GM12865 (cell line): ENCODE measurements around the gene NAPB.
"Not testable (repeated sequence)": the region's sequence is repeated elsewhere in the genome, so short reads cannot be mapped to it uniquely, and the experiment has no call there.

Experiments used
- DNase-seq: peaks from one replicate; pipeline ENCODE4 v3.0.0; 2010; ENCODE audit warnings: low read depth
- H3K4me3 ChIP-seq: 2 replicates; pipeline ENCODE4 v1.5.1; 2011; ENCODE audit warnings: mild to moderate bottlenecking, low read depth, low read length, control low read depth
- TF ChIP-seq, protein P1 (sequence below): IDR thresholded peaks from 2 replicates; pipeline ENCODE4 v1.5.1; 2011; ENCODE audit warnings: low read length, control low read depth, low read depth, inconsistent platforms; ENCODE audit not compliant: insufficient read depth; ENCODE audit errors: missing control alignments

The NAPB gene

GRCh38 chr20:23358563-23358906 is 62.8 kb downstream of the NAPB start:
- TF ChIP-seq, protein P1, sequence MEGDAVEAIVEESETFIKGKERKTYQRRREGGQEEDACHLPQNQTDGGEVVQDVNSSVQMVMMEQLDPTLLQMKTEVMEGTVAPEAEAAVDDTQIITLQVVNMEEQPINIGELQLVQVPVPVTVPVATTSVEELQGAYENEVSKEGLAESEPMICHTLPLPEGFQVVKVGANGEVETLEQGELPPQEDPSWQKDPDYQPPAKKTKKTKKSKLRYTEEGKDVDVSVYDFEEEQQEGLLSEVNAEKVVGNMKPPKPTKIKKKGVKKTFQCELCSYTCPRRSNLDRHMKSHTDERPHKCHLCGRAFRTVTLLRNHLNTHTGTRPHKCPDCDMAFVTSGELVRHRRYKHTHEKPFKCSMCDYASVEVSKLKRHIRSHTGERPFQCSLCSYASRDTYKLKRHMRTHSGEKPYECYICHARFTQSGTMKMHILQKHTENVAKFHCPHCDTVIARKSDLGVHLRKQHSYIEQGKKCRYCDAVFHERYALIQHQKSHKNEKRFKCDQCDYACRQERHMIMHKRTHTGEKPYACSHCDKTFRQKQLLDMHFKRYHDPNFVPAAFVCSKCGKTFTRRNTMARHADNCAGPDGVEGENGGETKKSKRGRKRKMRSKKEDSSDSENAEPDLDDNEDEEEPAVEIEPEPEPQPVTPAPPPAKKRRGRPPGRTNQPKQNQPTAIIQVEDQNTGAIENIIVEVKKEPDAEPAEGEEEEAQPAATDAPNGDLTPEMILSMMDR: no peak
- DNase-seq: no peak
- H3K4me3 ChIP-seq: peak overlapping the region; percentile 48

GRCh38 chr20:23357767-23358562 is 63.3 kb downstream of the NAPB start:
- peak overlapping the region; percentile 77 for H3K4me3 ChIP-seq
- DNase-seq: peak; percentile 100

DNA sequence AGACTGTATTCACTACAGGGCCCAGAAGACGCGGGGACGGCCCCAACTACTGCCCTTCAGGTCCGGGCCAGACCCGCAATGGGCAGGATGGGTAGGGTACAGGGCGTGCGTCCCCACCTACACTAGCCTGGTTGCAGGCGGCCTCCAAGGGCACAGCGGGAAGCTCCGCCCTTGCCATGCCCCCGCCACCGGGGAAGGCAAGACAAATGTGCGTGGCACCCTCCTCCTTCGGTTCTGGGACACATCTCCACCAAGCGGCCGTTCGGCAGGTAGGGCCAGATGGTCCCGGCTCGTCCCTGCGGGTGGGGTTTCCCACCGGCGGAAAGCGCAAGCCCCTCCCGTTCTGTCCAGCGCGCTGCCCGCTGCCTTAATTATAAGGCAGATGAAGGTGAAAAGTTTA is 65.1 kb downstream of the NAPB start:
- H3K4me3 ChIP-seq: no peak overlapping the region
- no peak for DNase-seq
- TF ChIP-seq, protein P1: no peak

More at GRCh38 chr20:23357767-23358562, 63.3 kb downstream of the NAPB start:
- TF ChIP-seq, protein P1: peak; percentile 2

DNA sequence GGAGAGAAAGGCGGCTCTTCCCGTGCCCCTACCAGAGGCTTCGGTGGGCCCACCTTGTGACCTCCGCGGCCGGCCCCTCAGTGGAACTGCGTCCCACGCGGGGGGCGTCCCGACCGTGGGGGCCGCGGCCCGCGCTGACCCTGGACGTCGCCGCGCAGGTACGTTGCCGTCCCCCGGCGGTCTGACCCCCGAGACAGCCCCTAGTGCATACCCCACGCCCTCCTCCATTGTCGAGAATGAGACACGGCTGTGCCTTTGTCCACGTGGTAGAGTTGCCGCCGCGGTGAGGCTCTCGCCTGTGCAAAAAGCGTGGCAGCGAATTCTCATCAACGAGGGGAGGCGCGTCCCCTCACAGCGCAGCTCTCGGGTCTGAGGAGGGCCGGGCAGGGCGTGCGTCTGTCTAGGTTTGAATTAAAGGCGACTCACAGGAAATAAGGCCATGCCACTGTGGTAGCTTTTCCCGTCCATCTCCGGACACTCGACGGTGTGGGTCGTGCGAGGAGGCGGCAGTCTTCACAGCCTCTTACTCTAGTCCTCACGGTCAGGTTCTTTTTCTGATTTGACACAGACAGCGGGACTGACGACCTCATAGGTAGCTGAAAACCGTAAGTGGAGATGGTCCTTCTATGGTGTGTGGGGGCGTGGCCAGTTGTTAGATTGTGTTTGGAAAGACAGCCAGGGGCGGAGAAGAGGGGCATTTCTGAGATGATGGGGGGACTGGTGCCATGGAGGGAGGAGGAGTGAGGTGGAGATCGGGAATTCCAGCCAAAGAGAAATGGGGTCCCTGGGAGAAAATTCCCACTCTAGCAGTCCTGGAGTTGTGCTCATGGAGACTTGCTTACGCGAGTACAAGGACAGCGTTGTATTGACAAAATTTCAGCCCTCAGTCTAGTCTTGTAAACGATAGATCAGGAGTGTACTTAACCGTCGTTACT is 70.1 kb downstream of the NAPB start:
- peak; percentile 75 for DNase-seq
- TF ChIP-seq, protein P1: no peak

DNA sequence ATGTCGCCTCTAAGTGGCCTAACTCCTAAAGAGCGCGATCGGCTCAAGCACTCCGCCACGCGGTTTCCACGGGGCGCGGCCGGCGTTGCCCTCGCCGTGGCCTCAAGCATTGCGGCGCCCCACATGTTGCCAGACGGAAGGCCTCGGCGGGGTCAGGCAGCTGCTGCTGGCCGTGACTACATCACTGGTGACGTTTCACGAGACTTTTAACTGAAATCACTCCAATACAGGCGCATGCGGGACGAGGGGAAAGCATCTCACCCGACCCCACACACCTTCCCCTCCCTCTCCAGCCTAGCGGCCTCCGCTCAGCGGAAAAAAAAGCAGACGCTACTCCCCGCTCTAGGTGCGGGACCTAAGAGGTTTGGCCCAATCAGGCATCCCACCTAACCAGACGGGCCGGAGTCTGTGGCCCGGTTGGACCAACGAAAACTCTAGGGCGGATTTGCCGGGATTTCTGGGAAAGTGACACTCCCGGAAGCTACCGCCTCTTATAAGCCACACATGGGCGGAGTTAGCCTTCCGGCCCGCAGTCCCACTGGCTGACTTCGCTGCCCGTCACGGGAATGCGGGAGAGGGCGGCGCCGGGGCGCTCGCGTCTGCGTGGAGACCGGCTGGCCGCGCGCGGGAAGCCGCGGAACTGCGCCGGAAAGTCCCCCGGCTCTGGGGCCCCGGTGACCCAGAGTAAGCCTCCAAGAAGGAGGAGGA is 70.9 kb downstream of the NAPB start, which contains the start of gene NXT1:
TSS of gene NXT1 (plus strand) at position 596 of the 708 bp plus-strand sequence. CDS start 3,251 bp downstream, outside the sequence.
- TF ChIP-seq, protein P1: no peak
- peak; percentile 98 for DNase-seq

More for the DNA sequence above, 70.1 kb downstream of the NAPB start:
- H3K4me3 ChIP-seq: peak overlapping the region; percentile 89

DNA sequence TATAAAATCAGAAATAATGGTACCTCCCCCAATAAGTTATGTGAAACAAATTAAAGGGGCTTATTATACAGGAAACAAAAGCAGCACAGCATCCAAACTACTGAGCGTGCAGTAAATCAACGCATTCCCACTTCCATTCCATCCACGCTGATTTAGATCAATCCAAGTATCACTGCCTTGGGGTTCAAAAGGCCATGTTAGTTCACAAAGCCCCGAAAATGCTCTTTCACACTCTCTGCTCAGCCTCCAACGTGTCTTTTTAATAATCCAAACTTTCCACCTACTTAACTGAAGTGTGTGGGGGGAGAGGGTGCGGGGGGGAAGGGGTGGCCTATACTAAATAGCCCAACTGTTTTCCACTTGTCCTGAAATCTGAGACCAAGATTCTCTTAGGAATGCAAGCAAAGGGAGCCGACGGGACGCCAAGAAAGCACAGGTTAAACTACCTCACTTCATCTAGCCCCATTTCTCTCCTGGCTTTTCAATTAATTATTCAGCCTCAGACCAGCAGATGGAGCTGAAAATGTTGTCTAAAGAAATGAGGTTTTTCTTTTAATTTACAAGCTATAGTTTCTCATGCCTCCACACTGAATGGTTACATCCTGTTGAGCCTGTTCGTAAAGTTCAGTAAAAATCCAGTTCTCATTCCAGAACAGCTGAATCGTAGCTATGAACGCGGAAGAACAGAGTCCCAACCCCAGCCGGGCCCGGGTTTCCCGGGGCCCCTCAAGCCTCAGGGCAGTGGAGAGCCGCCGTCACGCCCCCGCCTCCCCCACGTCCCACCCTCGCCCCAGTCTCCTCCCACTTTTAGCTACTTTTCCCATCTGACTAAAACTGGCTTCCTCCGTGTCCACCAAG is 71.7 kb downstream of the NAPB start:
- TF ChIP-seq, protein P1: peak; percentile 34
- DNase-seq: peak; percentile 87
- peak overlapping the region; percentile 89 for H3K4me3 ChIP-seq

More for the DNA sequence above, 70.9 kb downstream of the NAPB start, which contains the start of gene NXT1:
- peak within 1 kb of the TSS; percentile 89 for H3K4me3 ChIP-seq

DNA sequence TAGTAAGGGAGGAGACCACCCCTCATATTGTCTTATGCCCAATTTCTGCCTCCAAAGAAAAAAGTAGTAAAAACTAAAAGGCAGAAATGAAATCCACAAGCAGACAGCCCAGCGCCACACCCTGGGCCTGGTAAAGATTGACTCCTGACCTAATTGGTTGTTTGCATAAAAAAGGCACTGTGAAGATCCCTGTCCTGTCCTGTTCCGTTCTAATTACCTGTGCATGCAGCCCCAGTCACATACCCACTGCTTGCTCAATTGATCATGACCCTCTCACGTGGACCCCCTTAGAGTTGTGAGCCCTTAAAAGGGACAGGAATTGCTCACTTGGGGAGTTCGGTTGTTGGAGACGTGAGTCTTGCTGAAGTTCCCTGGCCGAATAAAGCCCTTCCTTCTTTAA is 72.8 kb downstream of the NAPB start:
- not testable (repeated sequence) for H3K4me3 ChIP-seq, DNase-seq
